Measurements from ENCODE around the gene BIRC3. TPM values are rescaled to one million over a fixed set of nuclear protein-coding genes. Genes with fewer than 3 reads are reported as not detected.

BIRC3 gene
- total RNA-seq, 1 experiment from 2014 or later: 4.7 TPM

GRCh38 chr11:102360681-102361080 lies 43.4 kb downstream of the BIRC3 start:
- no peak for ATAC-seq
- Histone ChIP-seq H3K4me3 (replicated peaks in 1 of 2; ENCODE audit: low read depth in 1 of 2, low read length in 2 of 2) (no peak overlapping the region), H3K27me3 (ENCODE audit: insufficient read depth, low read length) (no peaks in the 10 kb centered on the region), H3K4me1 (ENCODE audit: control insufficient read depth in 1 of 2, insufficient read depth in 2 of 2, low read length in 2 of 2) (no peaks in the 10 kb centered on the region), H3K36me3 (ENCODE audit: control insufficient read depth in 1 of 2, insufficient read depth in 2 of 2, low read length in 2 of 2) (peaks cover 15 to 31% of the 10 kb centered on the region in 2 experiments), H2AFZ (ENCODE audit: low read depth, low read length, poor library complexity, severe bottlenecking) (no peak overlapping the region), H3K9me2 (ENCODE audit: insufficient read depth) (no peaks in the 10 kb centered on the region), H3K79me2 (ENCODE audit: insufficient read depth, low read length) (peaks cover 43% of the 10 kb centered on the region), H4K20me1 (ENCODE audit: insufficient read depth) (no peaks in the 10 kb centered on the region), H3K9ac (ENCODE audit: low read length) (no peak overlapping the region), H3K27ac (ENCODE audit: low read depth, low read length) (no peak overlapping the region), H3K4me2 (ENCODE audit: low read length) (no peak overlapping the region), H3K9me3 (ENCODE audit: control insufficient read depth in 1 of 2, insufficient read depth in 1 of 2, low read depth in 1 of 2, low read length in 2 of 2) (no peaks in the 10 kb centered on the region)
- intact Hi-C loops (cut with micrococcal nuclease): no loop called here
- no peak for DNase-seq (ENCODE audit: low read depth, low spot score)
- ChIA-PET RAD21 (ENCODE audit: low non-redundant PET in 1 of 2, low total read pairs in 2 of 2, uncharacterized antibody in 2 of 2, unreplicated experiment in 2 of 2) (no interaction called here), POLR2A (no interaction called here), CTCF (no interaction called here)
- no TSS peak for BruUV-seq (replicated peaks)
- TF ChIP-seq SIN3A (IDR thresholded peaks at IDR 0.05; ENCODE audit: low read depth) (no peak), CEBPB (IDR thresholded peaks at IDR 0.05; ENCODE audit: low read depth) (no peak), EGR1 (IDR thresholded peaks at IDR 0.05; ENCODE audit: low read depth) (no peak), EZH2 (IDR thresholded peaks at IDR 0.05) (no peak), ZNF274 (IDR thresholded peaks at IDR 0.05; ENCODE audit: low read depth, low read length) (no peak), YY1 (IDR thresholded peaks at IDR 0.05; ENCODE audit: extremely low read depth, insufficient replicate concordance, low read depth, low read length) (no peak), REST (IDR thresholded peaks at IDR 0.05; ENCODE audit: low read depth) (no peak), TCF7L2 (IDR thresholded peaks at IDR 0.05; ENCODE audit: borderline replicate concordance, extremely low read depth, insufficient read depth, insufficient read length) (no peak), MAX (IDR thresholded peaks at IDR 0.05) (no peak), CBX3 (IDR thresholded peaks at IDR 0.05; ENCODE audit: low read depth) (no peak), POLR2A (IDR thresholded peaks at IDR 0.05; ENCODE audit: borderline replicate concordance, extremely low read depth, insufficient read depth, insufficient read length) (no peak), ATF3 (IDR thresholded peaks at IDR 0.05) (no peak), RAD21 (IDR thresholded peaks at IDR 0.05; ENCODE audit: low read depth) (no peak), EZH2phosphoT487 (IDR thresholded peaks at IDR 0.05; ENCODE audit: borderline replicate concordance) (no peak)
